Measurements from ENCODE around the gene PRKCSH. TPM values are rescaled to one million over a fixed set of nuclear protein-coding genes. Genes with fewer than 3 reads are reported as not detected.

PRKCSH gene
- total RNA-seq, 1 experiment from 2014 or later: 431 TPM

DNA sequence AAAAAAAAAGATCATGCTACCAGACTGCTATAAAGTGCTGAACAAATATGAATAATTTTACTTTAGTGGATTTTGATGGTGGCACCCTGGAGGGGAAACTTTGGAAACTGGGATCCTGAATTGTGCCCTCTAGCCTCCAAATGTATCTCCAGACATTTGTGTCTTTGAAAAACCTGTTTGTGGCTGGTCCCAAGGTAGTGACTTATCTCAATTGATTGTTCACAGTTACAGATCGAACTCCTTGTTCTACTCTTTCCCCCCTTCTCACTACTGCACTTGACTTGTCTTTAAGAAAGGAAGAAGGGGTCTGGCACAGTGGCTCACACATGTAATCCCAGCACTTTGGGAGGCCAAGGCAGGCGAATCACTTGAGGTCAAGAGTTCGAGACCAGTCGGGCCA lies 26.8 kb upstream of the PRKCSH start:
- H2BK12ac ChIP-seq (ENCODE audit: insufficient read length, low read depth, low read length): no peak overlapping the region
- H3K4me1 Mint-ChIP-seq: peaks cover 2 to 6% of the 10 kb centered on the region in 2 experiments; a peak in 1 of 4 replicates
- H2AK5ac ChIP-seq (ENCODE audit: insufficient read length, low read length): no peak overlapping the region
- no peak overlapping the region for H3K9ac ChIP-seq (ENCODE audit: extremely low read depth, insufficient read length, low read length)
- no peaks in the 10 kb centered on the region for H3K4me1 ChIP-seq (ENCODE audit: insufficient read depth, low read length)
- no peaks in the 10 kb centered on the region for H3K9me3 ChIP-seq (ENCODE audit: control insufficient read depth, low read depth, low read length)
- no peak overlapping the region for H3K14ac ChIP-seq (ENCODE audit: insufficient read depth, low read length)
- no peak overlapping the region for H2BK120ac ChIP-seq (ENCODE audit: low read depth, low read length, poor library complexity, severe bottlenecking)
- no peak overlapping the region for H3K4me2 ChIP-seq (ENCODE audit: insufficient read depth, insufficient read length, low read length)
- H3K23ac ChIP-seq (ENCODE audit: insufficient read length, low read depth, low read length): no peak overlapping the region
- no peak overlapping the region for H3K18ac ChIP-seq (ENCODE audit: insufficient read length, low read depth, low read length)
- H2BK20ac ChIP-seq (ENCODE audit: low read depth, low read length, poor library complexity, severe bottlenecking): no peak overlapping the region
- H3K23me2 ChIP-seq (ENCODE audit: insufficient read length, low read depth, low read length, poor library complexity, severe bottlenecking): no peaks in the 10 kb centered on the region
- H4K20me1 ChIP-seq (ENCODE audit: control insufficient read depth, insufficient read depth, insufficient read length): no peaks in the 10 kb centered on the region
- no peak overlapping the region for H3K4me3 Mint-ChIP-seq
- H4K5ac ChIP-seq (ENCODE audit: insufficient read length, low read depth, low read length): no peak overlapping the region
- no peaks in the 10 kb centered on the region for H3K79me2 ChIP-seq (ENCODE audit: insufficient read depth, low read length)
- H3K56ac ChIP-seq (ENCODE audit: insufficient read length, low read depth, low read length): no peak overlapping the region
- no peak overlapping the region for H2BK5ac ChIP-seq (ENCODE audit: insufficient read length, low read length)
- peaks cover 8 to 51% (median 27%) of the 10 kb centered on the region in 3 experiments; a peak in 6 of 7 replicates for H3K36me3 Mint-ChIP-seq (ENCODE audit: insufficient read depth in 1 of 3, low read depth in 3 of 3)
- no peak overlapping the region for H3K27ac ChIP-seq (ENCODE audit: insufficient read length, low read depth, low read length)
- H3K79me1 ChIP-seq (ENCODE audit: insufficient read depth, low read depth, low read length, poor library complexity, severe bottlenecking): no peaks in the 10 kb centered on the region
- no peak overlapping the region for H4K91ac ChIP-seq (ENCODE audit: insufficient read length, low read depth, low read length)
- H3K9me3 Mint-ChIP-seq: no peaks in the 10 kb centered on the region
- DNase-seq: no peak
- H3K27me3 Mint-ChIP-seq (ENCODE audit: low read depth): no peaks in the 10 kb centered on the region
- H2AFZ ChIP-seq (ENCODE audit: low read length): no peak overlapping the region
- H3K27ac Mint-ChIP-seq: no peak overlapping the region
- H4K8ac ChIP-seq (replicated peaks; ENCODE audit: insufficient read length, low read depth, low read length): no peak overlapping the region
- H2BK15ac ChIP-seq (ENCODE audit: low read depth, low read length): no peak overlapping the region
- TF ChIP-seq, protein P1, sequence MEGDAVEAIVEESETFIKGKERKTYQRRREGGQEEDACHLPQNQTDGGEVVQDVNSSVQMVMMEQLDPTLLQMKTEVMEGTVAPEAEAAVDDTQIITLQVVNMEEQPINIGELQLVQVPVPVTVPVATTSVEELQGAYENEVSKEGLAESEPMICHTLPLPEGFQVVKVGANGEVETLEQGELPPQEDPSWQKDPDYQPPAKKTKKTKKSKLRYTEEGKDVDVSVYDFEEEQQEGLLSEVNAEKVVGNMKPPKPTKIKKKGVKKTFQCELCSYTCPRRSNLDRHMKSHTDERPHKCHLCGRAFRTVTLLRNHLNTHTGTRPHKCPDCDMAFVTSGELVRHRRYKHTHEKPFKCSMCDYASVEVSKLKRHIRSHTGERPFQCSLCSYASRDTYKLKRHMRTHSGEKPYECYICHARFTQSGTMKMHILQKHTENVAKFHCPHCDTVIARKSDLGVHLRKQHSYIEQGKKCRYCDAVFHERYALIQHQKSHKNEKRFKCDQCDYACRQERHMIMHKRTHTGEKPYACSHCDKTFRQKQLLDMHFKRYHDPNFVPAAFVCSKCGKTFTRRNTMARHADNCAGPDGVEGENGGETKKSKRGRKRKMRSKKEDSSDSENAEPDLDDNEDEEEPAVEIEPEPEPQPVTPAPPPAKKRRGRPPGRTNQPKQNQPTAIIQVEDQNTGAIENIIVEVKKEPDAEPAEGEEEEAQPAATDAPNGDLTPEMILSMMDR (conservative IDR thresholded peaks at IDR 0.05): no peak
- WGBS (ENCODE audit: extremely low coverage, insufficient read length, low lambda C conversion rate): no CpG with 5 or more reads among the region's 4 CpGs
- no peak overlapping the region for H3T11ph ChIP-seq (ENCODE audit: low read length)
- no peaks in the 10 kb centered on the region for H3K27me3 ChIP-seq (ENCODE audit: insufficient read depth, low read length)
- H3K4ac ChIP-seq (ENCODE audit: low read depth, low read length): no peak overlapping the region

All from H9 (cell line).